Endothelial cell of umbilical vein (primary cell): ENCODE results near the gene CCDC40. TPM values are rescaled to one million over a fixed set of nuclear protein-coding genes. Genes with fewer than 3 reads are reported as not detected.

Experiments used
- BruUV-seq: library from RNA; stranded (reverse); fragments of 400-500 nt; replicated peaks from 2 replicates; lab custom pipeline; 2021; lab: Mats Ljungman, UMichigan
- CTCF ChIA-PET: fragments of 300-600, 350-600 bp; sonication (Branson Sonifier 250); formaldehyde crosslinking; loops from one replicate; lab custom pipeline; 2021; ENCODE audit warnings: antibody characterized with exemption, inconsistent platforms; lab: Charles Lee
- POLR2A ChIA-PET: fragments of 300-600, 350-600 bp; sonication (Branson Sonifier 250); formaldehyde crosslinking; loops from one replicate; lab custom pipeline; 2021; ENCODE audit warnings: antibody characterized with exemption, inconsistent platforms; lab: Charles Lee
- DNase-seq: peaks from one replicate; pipeline ENCODE4 v3.0.0-alpha.2; 2011; ENCODE audit warnings: low read depth, low spot score
- FAIRE-seq: peaks from 2 replicates; lab custom pipeline; 2011; peaks lifted over from hg19 to GRCh38; lab: Jason Lieb, UNC
- H2AFZ ChIP-seq: 2 replicates; pipeline ENCODE4 v1.6.0; 2012; ENCODE audit warnings: low read depth, low read length, control low read depth, inconsistent platforms
- H3K27ac ChIP-seq: 2 replicates; pipeline ENCODE4 v1.5.1; 2011; ENCODE audit warnings: low read depth, mild to moderate bottlenecking, control low read depth, low read length, moderate library complexity; ENCODE audit not compliant: insufficient read depth
- H3K27me3 ChIP-seq, 2 experiments: 2 replicates each; pipeline versions ENCODE4 v1.6.0 to v1.6.1; 2011; ENCODE audit warnings: low read length in 2 of 2, mixed read lengths in 1 of 2; ENCODE audit not compliant: control insufficient read depth in 2 of 2, insufficient read depth in 2 of 2
- H3K36me3 ChIP-seq, 2 experiments: 2 replicates in 1 of 2; 3 replicates in 1 of 2; pipeline ENCODE4 v1.5.1; 2011; ENCODE audit warnings: low read length in 2 of 2, mild to moderate bottlenecking in 1 of 2, moderate library complexity in 1 of 2; ENCODE audit not compliant: control insufficient read depth in 2 of 2, insufficient read depth in 2 of 2; ENCODE audit errors: extremely low read depth in 1 of 2
- H3K4me1 ChIP-seq: 3 replicates; pipeline ENCODE4 v1.5.1; 2011; ENCODE audit warnings: mild to moderate bottlenecking, low read length; ENCODE audit not compliant: control insufficient read depth, insufficient read depth; ENCODE audit errors: extremely low read depth
- H3K4me2 ChIP-seq: 2 replicates; pipeline ENCODE4 v1.6.1; 2011; ENCODE audit warnings: low read length, control low read depth, mixed read lengths; ENCODE audit not compliant: insufficient read depth
- H3K4me3 ChIP-seq, 3 experiments: fragments of 200-600 bp in 1 of 3; sonication (generic), shearing (Covaris generic) in 1 of 3; replicated peaks in 1 of 3; 2 replicates each; pipeline ENCODE4 v1.5.1; 2011 to 2016; ENCODE audit warnings: control low read depth in 3 of 3, low read length in 3 of 3, mild to moderate bottlenecking in 2 of 3, inconsistent platforms in 1 of 3, low read depth in 1 of 3, moderate library complexity in 1 of 3; ENCODE audit not compliant: insufficient read depth in 1 of 3
- H3K79me2 ChIP-seq: 2 replicates; pipeline ENCODE4 v1.6.0; 2012; ENCODE audit warnings: low read length, inconsistent platforms; ENCODE audit not compliant: control insufficient read depth, insufficient read depth
- H3K9ac ChIP-seq: replicated peaks from 2 replicates; pipeline ENCODE3; 2011; ENCODE audit warnings: low read length, control low read depth; ENCODE audit not compliant: insufficient read depth; ENCODE audit errors: extremely low read depth
- H3K9me1 ChIP-seq: replicated peaks from 3 replicates; pipeline ENCODE4 v1.6.0; 2011; ENCODE audit warnings: mild to moderate bottlenecking, low read length; ENCODE audit not compliant: control insufficient read depth, insufficient read depth; ENCODE audit errors: extremely low read depth
- H3K9me3 ChIP-seq: replicated peaks from 2 replicates; pipeline ENCODE4 v1.5.1; 2012; ENCODE audit warnings: low read length, inconsistent platforms; ENCODE audit not compliant: control insufficient read depth, insufficient read depth
- H4K20me1 ChIP-seq: replicated peaks from 2 replicates; pipeline ENCODE3; 2011; ENCODE audit warnings: mild to moderate bottlenecking, low read length; ENCODE audit not compliant: control insufficient read depth, insufficient read depth; ENCODE audit errors: extremely low read depth
- CTCF ChIP-seq, 2 donors: IDR thresholded peaks; 1 replicate in 1 of 2; 2 replicates in 1 of 2; pipeline ENCODE4 v1.5.1; 2011; ENCODE audit warnings: low read length in 2 of 2, mild to moderate bottlenecking in 2 of 2, moderate library complexity in 2 of 2, control low read depth in 1 of 2, inconsistent platforms in 1 of 2, low read depth in 1 of 2; ENCODE audit not compliant: insufficient read depth in 1 of 2; ENCODE audit errors: extremely low read depth in 1 of 2
- EZH2 ChIP-seq: IDR thresholded peaks from 2 replicates; pipeline ENCODE4 v1.6.1; 2012; ENCODE audit warnings: borderline replicate concordance, low read depth, mild to moderate bottlenecking, moderate library complexity, low read length, inconsistent platforms; ENCODE audit not compliant: severe bottlenecking
- FOS ChIP-seq: IDR thresholded peaks from 2 replicates; pipeline ENCODE4 v1.6.1; 2011; ENCODE audit warnings: mild to moderate bottlenecking, low read length, moderate library complexity, borderline replicate concordance; ENCODE audit not compliant: insufficient read depth
- GATA2 ChIP-seq: IDR thresholded peaks from 2 replicates; pipeline ENCODE4 v1.7.0; 2011; ENCODE audit warnings: low read depth, mild to moderate bottlenecking, moderate library complexity, mixed read lengths, low read length; ENCODE audit not compliant: insufficient read length, insufficient read depth
- JUN ChIP-seq: IDR thresholded peaks from 2 replicates; pipeline ENCODE4 v1.6.1; 2011; ENCODE audit warnings: borderline replicate concordance, low read depth; ENCODE audit not compliant: insufficient read length, insufficient read depth
- MAX ChIP-seq: IDR thresholded peaks from 2 replicates; pipeline ENCODE4 v1.6.1; 2011; ENCODE audit not compliant: insufficient read depth, insufficient read length
- MYC ChIP-seq: IDR thresholded peaks from one replicate; pipeline ENCODE4 v1.6.1; 2011; ENCODE audit warnings: mild to moderate bottlenecking, low read depth, low read length
- POLR2A ChIP-seq: IDR thresholded peaks from 2 replicates; pipeline ENCODE4 v1.6.1; 2012; ENCODE audit warnings: low read depth, mild to moderate bottlenecking, control low read depth, low read length
- POLR2AphosphoS5 ChIP-seq: IDR thresholded peaks from 2 replicates; pipeline ENCODE4 v1.6.1; 2012; ENCODE audit warnings: low read depth, mild to moderate bottlenecking, control low read depth, low read length, moderate library complexity; ENCODE audit not compliant: insufficient read depth
- dilution Hi-C: fragments of 300-500 bp; cut with MboI; formaldehyde crosslinking; loops from one replicate; pipeline ENCODE4 v1.15.0; 2019; ENCODE audit warnings: low sequenced_read_pairs; ENCODE audit not compliant: extremely low pct_ligation_motif_present
- intact Hi-C: fragments of 100-400 bp; cut with micrococcal nuclease; formaldehyde crosslinking; loops from one replicate; pipeline ENCODE4 v1.10.0; 2022
- polyA plus RNA-seq, 4 experiments: library from polyadenylated mRNA; depleted of rRNA in 3 of 4; stranded (reverse) in 3 of 4; unstranded in 1 of 4; fragments of >200 nt; gene quantifications; 2 replicates each; pipeline versions ENCODE4 v1.2.1 to v1.2.3, GENCODE V29; 2011 to 2012; ENCODE audit warnings: missing spikeins in 1 of 4
- total RNA-seq: library from RNA; stranded (reverse); gene quantifications from 2 replicates; pipeline ENCODE4 v1.2.3, GENCODE V29; 2021

The CCDC40 gene
- total and polyA plus RNA-seq, 2 donors (not counting 3 experiments of a cell fraction or from before 2014, with no cell fraction given): 1.4 to 5.5 TPM

- peak; percentile 46 for DNase-seq
- Histone ChIP-seq H3K4me2 (no peak overlapping the region), H3K27me3 (no peaks in the 10 kb centered on the region), H2AFZ (no peak overlapping the region), H3K9me3 (no peaks in the 10 kb centered on the region), H4K20me1 (no peaks in the 10 kb centered on the region), H3K27ac (no peak overlapping the region), H3K4me3 (no peak overlapping the region), H3K9ac (no peak overlapping the region), H3K9me1 (no peaks in the 10 kb centered on the region), H3K79me2 (peaks cover 48% of the 10 kb centered on the region), H3K4me1 (peaks cover 10% of the 10 kb centered on the region), H3K36me3 (no peaks in the 10 kb centered on the region)
- dilution Hi-C loops (no loop called here), intact Hi-C loops (no loop called here)
- POLR2A ChIA-PET: interaction anchor here (0.6 kb wide), 1 partner anchor 192 kb away, joined by 4 read pairs; the partner anchor contains the start of genes SGSH and SLC26A11
- TF ChIP-seq POLR2AphosphoS5 (no peak), GATA2 (no peak), JUN (no peak), MYC (no peak), POLR2A (no peak), EZH2 (no peak), FOS (no peak), MAX (no peak), CTCF (IDR thresholded peaks at IDR 0.05; ENCODE audit: extremely low read depth in 1 of 2, insufficient read depth in 1 of 2, low read depth in 1 of 2, low read length in 2 of 2) (no peak)
- CTCF ChIA-PET: interaction anchor here (1.2 to 5.1 kb wide), 4 partner anchors 19 to 286 kb away, joined by 3 to 23 read pairs (median 3); no protein-coding TSS in a partner anchor
- peak; percentile 47 for FAIRE-seq
- no TSS peak for BruUV-seq
These were observed 8.4 kb upstream of the CCDC40 start for GRCh38 chr17:80028030-80028429.
